ENCODE measurements around the gene ARHGEF1. TPM values are rescaled to one million over a fixed set of nuclear protein-coding genes. Genes with fewer than 3 reads are reported as not detected.

The ARHGEF1 gene, protein sequence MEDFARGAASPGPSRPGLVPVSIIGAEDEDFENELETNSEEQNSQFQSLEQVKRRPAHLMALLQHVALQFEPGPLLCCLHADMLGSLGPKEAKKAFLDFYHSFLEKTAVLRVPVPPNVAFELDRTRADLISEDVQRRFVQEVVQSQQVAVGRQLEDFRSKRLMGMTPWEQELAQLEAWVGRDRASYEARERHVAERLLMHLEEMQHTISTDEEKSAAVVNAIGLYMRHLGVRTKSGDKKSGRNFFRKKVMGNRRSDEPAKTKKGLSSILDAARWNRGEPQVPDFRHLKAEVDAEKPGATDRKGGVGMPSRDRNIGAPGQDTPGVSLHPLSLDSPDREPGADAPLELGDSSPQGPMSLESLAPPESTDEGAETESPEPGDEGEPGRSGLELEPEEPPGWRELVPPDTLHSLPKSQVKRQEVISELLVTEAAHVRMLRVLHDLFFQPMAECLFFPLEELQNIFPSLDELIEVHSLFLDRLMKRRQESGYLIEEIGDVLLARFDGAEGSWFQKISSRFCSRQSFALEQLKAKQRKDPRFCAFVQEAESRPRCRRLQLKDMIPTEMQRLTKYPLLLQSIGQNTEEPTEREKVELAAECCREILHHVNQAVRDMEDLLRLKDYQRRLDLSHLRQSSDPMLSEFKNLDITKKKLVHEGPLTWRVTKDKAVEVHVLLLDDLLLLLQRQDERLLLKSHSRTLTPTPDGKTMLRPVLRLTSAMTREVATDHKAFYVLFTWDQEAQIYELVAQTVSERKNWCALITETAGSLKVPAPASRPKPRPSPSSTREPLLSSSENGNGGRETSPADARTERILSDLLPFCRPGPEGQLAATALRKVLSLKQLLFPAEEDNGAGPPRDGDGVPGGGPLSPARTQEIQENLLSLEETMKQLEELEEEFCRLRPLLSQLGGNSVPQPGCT
- total RNA-seq (10 to 100 TPM; 39.7 to 43.9 (median 40.8) TPM), polyA plus RNA-seq (42.8 TPM)
- long read RNA-seq, donor 1, transcript ARHGEF1-219 (30 exons, 3,393 nt) = minor isoform, 8 of 45 reads
- long read RNA-seq, donor 1, transcript ARHGEF1-203 (29 exons, 3,243 nt) = major isoform, 11 of 45 reads
- long read RNA-seq, donor 1, partial matches to known transcripts = 15 of 45 reads
- long read RNA-seq, donor 1, other reads (novel, unspliced or antisense) = 9 of 45 reads
- long read RNA-seq, donor 2, transcript ARHGEF1-203 (29 exons, 3,243 nt) = major isoform, 11 of 30 reads
- long read RNA-seq, donor 2, partial matches to known transcripts = 5 of 30 reads
- long read RNA-seq, donor 2, other reads (novel, unspliced or antisense) = 9 of 30 reads
- long read RNA-seq, donor 3, transcript ARHGEF1-203 (29 exons, 3,243 nt) = major isoform, 39 of 100 reads
- long read RNA-seq, donor 3, partial matches to known transcripts = 28 of 100 reads
- long read RNA-seq, donor 3, other reads (novel, unspliced or antisense) = 28 of 100 reads
- long read RNA-seq, donor 4, partial matches to known transcripts = 9 of 28 reads
- long read RNA-seq, donor 4, other reads (novel, unspliced or antisense) = 16 of 28 reads

DNA sequence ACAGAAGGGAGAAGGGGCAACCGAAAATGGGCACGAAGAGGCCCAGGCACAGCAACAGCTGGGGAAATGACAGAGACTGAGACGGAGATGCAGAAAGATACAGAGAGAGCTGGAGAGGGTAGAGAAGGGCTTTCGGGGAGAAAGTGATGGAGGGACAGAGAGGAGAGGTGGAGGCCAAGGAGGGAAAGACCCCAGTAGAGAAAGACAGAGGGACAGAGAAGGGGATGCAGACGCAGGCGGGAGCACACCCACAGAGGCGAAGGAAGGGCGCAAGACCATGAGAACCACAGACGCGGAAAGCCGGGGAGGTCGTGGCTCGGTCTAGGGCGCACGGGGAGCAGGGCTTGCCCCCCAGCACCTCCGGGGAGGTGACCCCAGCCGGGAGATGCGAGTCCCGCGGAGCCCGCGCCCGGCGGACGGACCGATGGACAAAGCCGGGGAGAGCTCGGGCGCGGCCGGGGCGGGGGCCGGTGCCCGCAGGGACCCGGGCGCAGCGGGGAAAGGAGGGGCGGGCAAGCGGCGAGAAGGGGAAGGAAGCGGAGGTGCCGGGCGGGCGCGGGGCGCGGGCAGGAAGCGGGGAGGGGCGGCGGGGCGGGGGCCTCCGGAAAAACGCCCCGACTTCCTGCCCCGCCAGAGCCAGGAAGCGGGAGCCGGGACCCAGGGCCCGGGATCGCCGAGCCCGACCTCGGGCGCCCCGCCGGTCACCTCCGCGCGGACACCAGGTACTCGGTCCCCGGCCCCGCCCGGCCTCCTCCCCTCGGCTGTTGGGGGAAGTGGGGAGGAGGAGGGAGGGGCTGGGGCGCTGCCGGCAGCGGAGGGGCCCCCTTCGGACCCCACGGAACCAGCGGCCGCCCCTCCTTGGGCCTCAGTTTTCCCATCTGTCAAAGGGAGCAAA, at the start of gene ARHGEF1:
Gene ARHGEF1 (plus strand): TSS at position 617 of the 895 bp plus-strand sequence. CDS start 4,899 bp downstream, outside the sequence.
- ATAC-seq (peak; percentile 34 to 61), DNase-seq (peak; percentile 78 to 91 (median 90))
- 1% methylated on average over 79 of the region's 80 CpGs for WGBS
- Histone ChIP-seq H3K27me3 (ENCODE audit: control insufficient read depth, insufficient read depth) (no peaks in the 10 kb centered on the region), H3K4me3 (ENCODE audit: low read length) (peak within 1 kb of the TSS; percentile 85), H3K27ac (ENCODE audit: low read length) (peak within 1 kb of the TSS; percentile 55), H3K9me3 (ENCODE audit: control insufficient read depth, low read length) (no peaks in the 10 kb centered on the region), H3K4me1 (ENCODE audit: control insufficient read depth, insufficient read depth, low read length) (no peaks in the 10 kb centered on the region)
- intact Hi-C loops (cut with DNase I) = loop anchor here in 1 of 4 donors (10.0 kb wide), 1 partner anchor 52 kb away; no protein-coding TSS in a partner anchor

DNA sequence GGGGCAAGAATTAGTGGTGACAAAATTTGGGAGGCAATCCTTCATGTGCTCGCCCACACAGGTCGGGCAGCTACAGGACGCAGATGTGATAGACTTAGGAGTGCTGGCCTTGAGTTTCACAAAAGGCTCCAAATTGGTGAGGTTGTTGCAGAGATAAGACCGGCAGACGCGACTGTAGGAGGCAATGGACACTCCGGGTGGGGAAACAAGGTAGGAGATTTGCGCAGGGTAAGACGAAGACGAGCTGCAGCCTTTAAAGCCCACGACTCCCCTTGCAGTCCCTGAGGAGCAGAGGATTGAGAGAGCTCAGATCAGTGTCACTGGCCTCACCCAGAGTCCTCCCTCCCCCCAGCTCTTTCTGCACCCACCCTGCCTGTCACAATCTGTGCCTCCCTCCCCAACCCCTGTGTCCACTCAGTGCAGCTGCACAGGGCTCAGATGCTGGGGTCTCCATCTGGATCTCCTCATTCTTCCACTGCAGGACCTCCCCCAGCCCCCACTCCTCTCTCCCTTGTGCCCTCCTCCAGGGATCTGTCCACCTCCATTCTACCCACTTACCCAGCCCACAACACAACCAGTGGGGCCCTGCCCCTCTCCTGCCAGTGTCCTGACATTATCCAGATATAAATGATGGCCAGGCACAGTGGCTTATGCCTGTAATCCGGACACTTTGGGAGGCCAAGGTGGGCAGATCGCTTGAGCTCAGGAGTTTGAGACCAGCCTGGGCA, 44.8 kb upstream of the ARHGEF1 start:
- H3K27me3 ChIP-seq (ENCODE audit: control insufficient read depth, insufficient read depth) = no peaks in the 10 kb centered on the region
- no peak overlapping the region for H3K4me3 ChIP-seq (ENCODE audit: low read length)
- WGBS = 50% methylated on average over 13 of the region's 13 CpGs
- DNase-seq (no peak), ATAC-seq (no peak)
- intact Hi-C loops (cut with DNase I) = no loop called here
- H3K9me3 ChIP-seq (ENCODE audit: control insufficient read depth, low read length) = no peaks in the 10 kb centered on the region
- no peaks in the 10 kb centered on the region for H3K4me1 ChIP-seq (ENCODE audit: control insufficient read depth, insufficient read depth, low read length)
- no peak overlapping the region for H3K27ac ChIP-seq (ENCODE audit: low read length)

DNA sequence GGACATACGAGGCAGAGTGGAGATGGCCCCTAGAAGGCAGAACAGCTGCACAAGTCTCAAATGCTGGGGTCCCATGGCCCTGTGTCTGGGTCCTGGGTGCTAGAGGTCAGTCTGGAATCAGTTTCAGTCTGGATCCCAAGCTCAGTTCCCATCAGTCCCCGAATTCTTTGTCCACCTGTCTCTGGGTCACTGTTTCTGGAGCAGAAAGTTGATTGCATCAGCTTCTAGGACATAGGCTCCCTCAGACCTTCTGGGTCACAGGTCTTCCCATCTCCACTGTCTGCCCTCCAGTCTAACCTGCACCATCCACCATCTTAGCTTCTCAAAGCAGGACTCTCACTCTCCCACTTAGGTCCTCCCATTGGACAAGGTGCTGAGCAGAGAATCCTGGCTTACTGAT, 43.8 kb upstream of the ARHGEF1 start:
- no peak for ATAC-seq
- H3K4me3 ChIP-seq (ENCODE audit: low read length) = no peak overlapping the region
- H3K4me1 ChIP-seq (ENCODE audit: control insufficient read depth, insufficient read depth, low read length) = no peaks in the 10 kb centered on the region
- no peak for DNase-seq
- H3K9me3 ChIP-seq (ENCODE audit: control insufficient read depth, low read length) = no peaks in the 10 kb centered on the region
- H3K27me3 ChIP-seq (ENCODE audit: control insufficient read depth, insufficient read depth) = no peaks in the 10 kb centered on the region
- WGBS = 65% methylated on average over 2 of the region's 2 CpGs
- H3K27ac ChIP-seq (ENCODE audit: low read length) = no peak overlapping the region
- intact Hi-C loops (cut with DNase I) = no loop called here

DNA sequence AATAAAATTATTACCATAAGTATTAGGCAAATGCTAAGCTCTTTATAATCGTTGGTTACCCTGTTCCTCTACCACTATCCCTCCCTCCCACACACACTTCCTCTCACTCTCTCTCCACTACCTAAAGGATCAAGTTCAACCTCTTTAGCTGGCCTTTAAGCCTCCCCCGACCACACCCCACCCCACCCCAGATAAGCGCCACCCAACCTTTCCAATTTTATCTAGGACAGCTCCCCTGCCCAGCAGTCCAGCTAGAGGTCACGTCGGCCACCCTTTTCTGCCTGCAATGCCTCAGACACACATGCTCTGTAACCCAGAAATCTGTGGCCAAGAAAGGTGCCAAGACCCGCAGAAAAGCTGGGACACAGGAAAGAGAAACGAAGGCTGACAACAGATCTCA, 39.6 kb upstream of the ARHGEF1 start:
- no peak for ATAC-seq
- Histone ChIP-seq H3K4me1 (ENCODE audit: control insufficient read depth, insufficient read depth, low read length) (no peaks in the 10 kb centered on the region), H3K27me3 (ENCODE audit: control insufficient read depth, insufficient read depth) (no peaks in the 10 kb centered on the region), H3K4me3 (ENCODE audit: low read length) (no peak overlapping the region), H3K9me3 (ENCODE audit: control insufficient read depth, low read length) (no peaks in the 10 kb centered on the region), H3K27ac (ENCODE audit: low read length) (no peak overlapping the region)
- intact Hi-C loops (cut with DNase I) = no loop called here
- 34% methylated on average over 7 of the region's 7 CpGs for WGBS
- no peak for DNase-seq

DNA sequence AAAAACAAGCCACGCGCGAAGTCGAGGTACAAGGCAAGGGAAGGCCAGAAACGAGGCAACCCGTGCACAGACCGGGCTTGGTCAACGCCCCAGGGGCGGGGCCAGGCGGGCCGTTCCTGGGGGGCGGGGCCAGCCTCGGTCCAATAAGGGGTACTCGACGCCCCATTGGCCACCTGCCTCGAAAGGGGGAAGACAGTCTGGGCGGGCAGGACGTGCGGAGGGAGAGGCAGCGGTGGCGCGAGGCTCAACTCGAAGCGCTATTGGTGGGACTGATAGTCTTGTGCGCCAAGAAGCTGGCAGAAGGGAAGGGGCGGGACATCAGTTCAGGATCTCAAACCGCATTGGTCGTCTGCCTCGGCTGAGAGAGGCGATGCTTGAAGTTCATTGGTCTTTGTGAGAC, 38.4 kb upstream of the ARHGEF1 start, which contains the start of gene LYPD4:
Gene LYPD4 (minus strand): TSS at position 83 of the 400 bp plus-strand sequence. CDS start 5,398 bp downstream, outside the sequence.
- DNase-seq (no peak), ATAC-seq (no peak)
- Histone ChIP-seq H3K9me3 (ENCODE audit: control insufficient read depth, low read length) (no peaks in the 10 kb centered on the region), H3K4me1 (ENCODE audit: control insufficient read depth, insufficient read depth, low read length) (no peaks in the 10 kb centered on the region), H3K27me3 (ENCODE audit: control insufficient read depth, insufficient read depth) (no peaks in the 10 kb centered on the region), H3K27ac (ENCODE audit: low read length) (no peak within 1 kb of the TSS), H3K4me3 (ENCODE audit: low read length) (no peak within 1 kb of the TSS)
- WGBS = 84% methylated on average over 30 of the region's 30 CpGs
- intact Hi-C loops (cut with DNase I) = no loop called here

DNA sequence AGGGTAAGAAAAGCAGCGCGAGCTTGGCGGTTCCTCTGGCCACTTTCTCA, 38.2 kb upstream of the ARHGEF1 start, which contains the start of gene DMRTC2:
Gene DMRTC2 (plus strand): TSS at position 42 of the 50 bp plus-strand sequence. CDS start 2,387 bp downstream, outside the sequence.
- Histone ChIP-seq H3K27ac (ENCODE audit: low read length) (no peak within 1 kb of the TSS), H3K4me3 (ENCODE audit: low read length) (no peak within 1 kb of the TSS), H3K27me3 (ENCODE audit: control insufficient read depth, insufficient read depth) (no peaks in the 10 kb centered on the region), H3K9me3 (ENCODE audit: control insufficient read depth, low read length) (no peaks in the 10 kb centered on the region), H3K4me1 (ENCODE audit: control insufficient read depth, insufficient read depth, low read length) (no peaks in the 10 kb centered on the region)
- WGBS = 95% methylated on average over 3 of the region's 3 CpGs
- DNase-seq = no peak
- intact Hi-C loops (cut with DNase I) = no loop called here
- ATAC-seq = no peak

DNA sequence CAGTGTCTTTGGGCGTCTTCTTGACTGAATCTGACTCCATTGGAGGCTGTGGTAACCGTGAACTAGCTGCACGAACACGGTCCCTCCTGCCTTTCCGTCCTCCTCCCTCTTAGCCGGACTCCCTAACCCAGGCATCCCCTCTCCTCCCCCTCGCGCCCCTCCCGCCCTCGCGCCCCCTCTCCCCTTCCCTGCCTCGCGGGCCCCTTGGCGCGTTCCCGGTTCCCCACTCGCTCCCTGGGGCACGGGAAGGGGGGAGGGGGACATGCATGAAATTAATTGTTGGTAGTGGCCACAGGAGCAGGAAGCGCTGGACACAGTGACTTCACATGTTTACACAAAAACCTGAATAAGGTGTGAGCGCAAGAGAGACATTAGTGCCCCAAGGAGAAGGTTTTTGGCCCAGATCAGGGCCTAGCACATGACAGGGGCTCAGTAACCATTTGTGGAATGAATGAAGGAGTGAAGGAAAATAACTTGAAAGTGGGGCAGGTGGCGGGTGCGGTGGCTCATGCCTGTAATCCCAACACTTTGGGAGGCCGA, 37.9 kb upstream of the ARHGEF1 start:
- no peak for DNase-seq
- 89% methylated on average over 23 of the region's 23 CpGs for WGBS
- H3K27me3 ChIP-seq (ENCODE audit: control insufficient read depth, insufficient read depth) = no peaks in the 10 kb centered on the region

DNA sequence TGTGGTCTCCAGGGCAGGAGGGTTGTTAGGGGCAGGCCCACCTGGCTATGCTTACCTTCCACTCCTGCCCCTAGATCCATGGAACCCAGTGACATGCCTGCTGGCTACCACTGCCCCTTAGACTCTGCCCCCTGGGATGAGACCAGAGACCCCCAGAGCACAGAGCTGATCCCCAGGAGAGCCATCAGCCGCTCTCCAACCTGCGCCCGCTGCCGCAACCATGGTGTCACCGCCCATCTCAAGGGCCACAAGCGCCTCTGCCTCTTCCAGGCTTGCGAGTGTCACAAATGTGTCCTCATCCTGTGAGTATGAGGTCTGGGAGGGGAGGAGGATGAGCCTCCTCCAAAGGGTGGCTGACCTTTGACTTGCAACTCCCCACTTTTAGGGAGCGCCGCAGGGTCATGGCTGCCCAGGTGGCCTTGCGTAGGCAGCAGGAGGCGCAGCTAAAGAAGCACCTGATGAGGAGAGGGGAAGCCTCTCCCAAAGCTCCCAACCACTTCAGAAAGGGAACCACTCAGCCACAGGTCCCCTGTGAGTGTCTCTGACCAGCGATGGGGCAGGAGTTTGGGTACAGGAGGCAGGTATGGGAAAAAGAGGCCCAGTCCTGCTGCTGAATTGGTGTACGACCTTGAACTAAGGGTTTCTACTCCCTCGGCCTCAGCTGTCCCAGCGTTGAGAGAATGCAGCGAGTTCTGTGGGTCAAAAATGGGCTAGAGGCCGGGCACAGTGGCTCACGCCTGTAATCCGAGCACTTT, 35.5 kb upstream of the ARHGEF1 start:
- Histone ChIP-seq H3K9me3 (ENCODE audit: control insufficient read depth, low read length) (no peaks in the 10 kb centered on the region), H3K27me3 (ENCODE audit: control insufficient read depth, insufficient read depth) (no peaks in the 10 kb centered on the region), H3K4me3 (ENCODE audit: low read length) (no peak overlapping the region), H3K4me1 (ENCODE audit: control insufficient read depth, insufficient read depth, low read length) (no peaks in the 10 kb centered on the region), H3K27ac (ENCODE audit: low read length) (no peak overlapping the region)
- intact Hi-C loops (cut with DNase I) = no loop called here
- DNase-seq = no peak
- WGBS = 87% methylated on average over 19 of the region's 19 CpGs
- ATAC-seq = no peak

More for the DNA sequence above, 37.9 kb upstream of the ARHGEF1 start:
- Histone ChIP-seq H3K27ac (ENCODE audit: low read length) (no peak overlapping the region), H3K4me3 (ENCODE audit: low read length) (no peak overlapping the region), H3K4me1 (ENCODE audit: control insufficient read depth, insufficient read depth, low read length) (no peaks in the 10 kb centered on the region), H3K9me3 (ENCODE audit: control insufficient read depth, low read length) (no peaks in the 10 kb centered on the region)
- intact Hi-C loops (cut with DNase I) = no loop called here
- no peak for ATAC-seq

DNA sequence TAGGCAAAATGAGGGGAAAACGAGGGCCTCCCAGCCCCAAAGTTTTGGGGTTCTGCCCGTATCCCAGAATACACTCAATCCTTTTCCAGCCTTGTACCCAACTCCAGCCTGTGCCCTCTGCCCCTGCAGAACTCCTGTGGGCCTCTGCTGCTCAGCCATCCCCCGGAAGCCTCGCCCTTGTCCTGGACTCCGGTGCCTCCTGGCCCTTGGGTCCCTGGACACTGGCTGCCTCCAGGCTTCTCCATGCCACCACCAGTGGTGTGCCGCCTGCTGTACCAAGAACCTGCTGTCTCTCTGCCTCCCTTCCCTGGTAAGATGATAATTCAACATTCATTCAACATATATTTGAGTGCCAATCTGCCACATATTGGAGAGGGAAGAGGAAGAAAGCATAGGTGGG, 34.3 kb upstream of the ARHGEF1 start:
- no peaks in the 10 kb centered on the region for H3K27me3 ChIP-seq (ENCODE audit: control insufficient read depth, insufficient read depth)
- no peak overlapping the region for H3K27ac ChIP-seq (ENCODE audit: low read length)
- intact Hi-C loops (cut with DNase I) = no loop called here
- no peaks in the 10 kb centered on the region for H3K4me1 ChIP-seq (ENCODE audit: control insufficient read depth, insufficient read depth, low read length)
- DNase-seq = no peak
- H3K4me3 ChIP-seq (ENCODE audit: low read length) = no peak overlapping the region
- no peaks in the 10 kb centered on the region for H3K9me3 ChIP-seq (ENCODE audit: control insufficient read depth, low read length)
- no peak for ATAC-seq
- WGBS = 83% methylated on average over 6 of the region's 6 CpGs
